H9 (cell line): ENCODE data around the gene NLRP12. TPM values are rescaled to one million over a fixed set of nuclear protein-coding genes. Genes with fewer than 3 reads are reported as not detected.

ENCODE experiments used
- DNase-seq: peaks from one replicate; pipeline ENCODE4 v3.0.0-alpha.2; 2017
- H2AFZ ChIP-seq: one replicate; pipeline ENCODE4 v1.6.1; 2013; ENCODE audit warnings: mild to moderate bottlenecking, low read length, control low read depth, moderate library complexity
- H2AK5ac ChIP-seq: 2 replicates; pipeline ENCODE4 v1.6.1; 2013; ENCODE audit warnings: low read length, control low read depth, mixed read lengths; ENCODE audit not compliant: insufficient read length
- H2BK120ac ChIP-seq: one replicate; pipeline ENCODE4 v1.6.1; 2013; ENCODE audit warnings: low read depth, mild to moderate bottlenecking, low read length, control low read depth, inconsistent platforms; ENCODE audit not compliant: poor library complexity, severe bottlenecking
- H2BK12ac ChIP-seq: 2 replicates; pipeline ENCODE4 v1.6.1; 2013; ENCODE audit warnings: low read length, control low read depth, mixed read lengths, low read depth; ENCODE audit not compliant: insufficient read length
- H2BK15ac ChIP-seq: 2 replicates; pipeline ENCODE4 v1.6.1; 2013; ENCODE audit warnings: low read depth, low read length, control low read depth
- H2BK20ac ChIP-seq: one replicate; pipeline ENCODE4 v1.6.1; 2013; ENCODE audit warnings: low read depth, mild to moderate bottlenecking, low read length, control low read depth, inconsistent platforms; ENCODE audit not compliant: poor library complexity, severe bottlenecking
- H2BK5ac ChIP-seq: 2 replicates; pipeline ENCODE4 v1.6.1; 2013; ENCODE audit warnings: low read length, control low read depth, mixed read lengths; ENCODE audit not compliant: insufficient read length
- H3K14ac ChIP-seq: 2 replicates; pipeline ENCODE4 v1.6.1; 2013; ENCODE audit warnings: low read length, control low read depth; ENCODE audit not compliant: insufficient read depth
- H3K18ac ChIP-seq: 2 replicates; pipeline ENCODE4 v1.6.1; 2013; ENCODE audit warnings: low read depth, mild to moderate bottlenecking, mixed read lengths, low read length, control low read depth; ENCODE audit not compliant: insufficient read length
- H3K23ac ChIP-seq: 2 replicates; pipeline ENCODE4 v1.6.1; 2013; ENCODE audit warnings: low read length, control low read depth, mixed read lengths, low read depth; ENCODE audit not compliant: insufficient read length
- H3K23me2 ChIP-seq: 2 replicates; pipeline ENCODE4 v1.6.1; 2013; ENCODE audit warnings: low read depth, mild to moderate bottlenecking, mixed read lengths, low read length, control low read depth; ENCODE audit not compliant: insufficient read length, poor library complexity, severe bottlenecking
- H3K27ac ChIP-seq: 2 replicates; pipeline ENCODE4 v1.5.1; 2013; ENCODE audit warnings: low read length, control low read depth, mixed read lengths, low read depth; ENCODE audit not compliant: insufficient read length
- H3K27me3 ChIP-seq: 2 replicates; pipeline ENCODE4 v1.6.1; 2013; ENCODE audit warnings: low read length, control low read depth, inconsistent platforms; ENCODE audit not compliant: insufficient read depth
- H3K4ac ChIP-seq: 2 replicates; pipeline ENCODE4 v1.6.1; 2013; ENCODE audit warnings: low read depth, mild to moderate bottlenecking, control low read depth, inconsistent platforms, low read length, moderate library complexity
- H3K4me1 ChIP-seq: 2 replicates; pipeline ENCODE4 v1.6.1; 2013; ENCODE audit warnings: low read length, control low read depth, inconsistent platforms; ENCODE audit not compliant: insufficient read depth
- H3K4me2 ChIP-seq: 2 replicates; pipeline ENCODE4 v1.6.1; 2013; ENCODE audit warnings: low read length, control low read depth, mixed read lengths; ENCODE audit not compliant: insufficient read length, insufficient read depth
- H3K56ac ChIP-seq: 2 replicates; pipeline ENCODE4 v1.6.1; 2013; ENCODE audit warnings: low read depth, mild to moderate bottlenecking, mixed read lengths, low read length, control low read depth; ENCODE audit not compliant: insufficient read length
- H3K79me1 ChIP-seq: 2 replicates; pipeline ENCODE4 v1.6.1; 2013; ENCODE audit warnings: low read depth, mild to moderate bottlenecking, moderate library complexity, low read length, control low read depth, inconsistent platforms; ENCODE audit not compliant: insufficient read depth, poor library complexity, severe bottlenecking
- H3K79me2 ChIP-seq: 2 replicates; pipeline ENCODE4 v1.6.1; 2013; ENCODE audit warnings: low read length, control low read depth, inconsistent platforms; ENCODE audit not compliant: insufficient read depth
- H3K9ac ChIP-seq: 2 replicates; pipeline ENCODE4 v1.6.1; 2013; ENCODE audit warnings: low read length, control low read depth, mixed read lengths; ENCODE audit not compliant: insufficient read length; ENCODE audit errors: extremely low read depth
- H3K9me3 ChIP-seq: one replicate; pipeline ENCODE4 v1.6.1; 2013; ENCODE audit warnings: low read depth, low read length, inconsistent platforms; ENCODE audit not compliant: control insufficient read depth
- H3T11ph ChIP-seq: one replicate; pipeline ENCODE4 v1.6.1; 2013; ENCODE audit warnings: mild to moderate bottlenecking, low read length, control low read depth, inconsistent platforms
- H4K20me1 ChIP-seq: one replicate; pipeline ENCODE4 v1.6.1; 2013; ENCODE audit not compliant: control insufficient read depth, insufficient read length, insufficient read depth
- H4K5ac ChIP-seq: 2 replicates; pipeline ENCODE4 v1.6.1; 2013; ENCODE audit warnings: low read depth, mild to moderate bottlenecking, mixed read lengths, low read length, control low read depth; ENCODE audit not compliant: insufficient read length
- H4K8ac ChIP-seq: replicated peaks from 2 replicates; pipeline ENCODE4 v1.6.1; 2013; ENCODE audit warnings: low read length, control low read depth, mixed read lengths, low read depth; ENCODE audit not compliant: insufficient read length
- H4K91ac ChIP-seq: 2 replicates; pipeline ENCODE4 v1.6.1; 2013; ENCODE audit warnings: low read depth, mild to moderate bottlenecking, moderate library complexity, mixed read lengths, low read length, control low read depth; ENCODE audit not compliant: insufficient read length
- H3K27ac Mint-ChIP-seq, 3 experiments: 2 replicates in 2 of 3; 3 replicates in 1 of 3; pipeline ENCODE4 v1.8.0; 2020 to 2021; ENCODE audit warnings: mixed read lengths in 3 of 3, mild to moderate bottlenecking in 1 of 3, moderate library complexity in 1 of 3
- H3K27me3 Mint-ChIP-seq: 2 replicates; pipeline ENCODE4 v1.8.0; 2021; ENCODE audit warnings: low read depth, mild to moderate bottlenecking, moderate library complexity, mixed read lengths
- H3K36me3 Mint-ChIP-seq, 3 experiments: 2 replicates in 2 of 3; 3 replicates in 1 of 3; pipeline ENCODE4 v1.8.0; 2020 to 2021; ENCODE audit warnings: low read depth in 3 of 3, mixed read lengths in 3 of 3; ENCODE audit not compliant: insufficient read depth in 1 of 3
- H3K4me1 Mint-ChIP-seq, 2 experiments: 2 replicates each; pipeline ENCODE4 v1.8.0; 2020; ENCODE audit warnings: mixed read lengths in 2 of 2
- H3K4me3 Mint-ChIP-seq, 2 experiments: 2 replicates in 1 of 2; 3 replicates in 1 of 2; pipeline ENCODE4 v1.8.0; 2020 to 2021; ENCODE audit warnings: mild to moderate bottlenecking in 2 of 2, mixed read lengths in 2 of 2, moderate library complexity in 1 of 2
- H3K9me3 Mint-ChIP-seq, 2 experiments: 2 replicates in 1 of 2; 3 replicates in 1 of 2; pipeline ENCODE4 v1.8.0; 2020; ENCODE audit warnings: mild to moderate bottlenecking in 2 of 2, mixed read lengths in 2 of 2, moderate library complexity in 1 of 2
- CTCF ChIP-seq: fragments of 200-600 bp; sonication (generic); conservative IDR thresholded peaks from 3 replicates; pipeline ENCODE4 v1.8.0; 2021; ENCODE audit warnings: antibody characterized with exemption, mild to moderate bottlenecking
- WGBS: extraction: QIAGEN DNeasy Blood & Tissue Kit; methylation state at CpG from one replicate; pipeline ENCODE4 v1.1.7; 2013; ENCODE audit warnings: missing lambda C conversion rate, low lambda C conversion rate, mixed read lengths; ENCODE audit not compliant: insufficient read length; ENCODE audit errors: extremely low coverage; 5-methylcytosine and 5-hydroxymethylcytosine counted together
- total RNA-seq: library from RNA; stranded (reverse); gene quantifications from 2 replicates; pipeline ENCODE4 v1.2.1, GENCODE V29; 2021

Gene NLRP12
- total RNA-seq, 1 experiment from 2014 or later: 4.0 TPM

GRCh38 chr19:53801257-53801656, 22.9 kb downstream of the NLRP12 start:
- Mint-ChIP-seq H3K9me3 (no peaks in the 10 kb centered on the region), H3K27ac (no peak overlapping the region), H3K4me1 (no peaks in the 10 kb centered on the region), H3K36me3 (peaks cover 0 to 34% (median 2%) of the 10 kb centered on the region in 3 experiments; a peak in 5 of 7 replicates), H3K27me3 (no peaks in the 10 kb centered on the region), H3K4me3 (no peak overlapping the region)
- no peak overlapping the region for H2BK120ac ChIP-seq
- DNase-seq: no peak
- H4K5ac ChIP-seq: no peak overlapping the region
- no peaks in the 10 kb centered on the region for H3K4me1 ChIP-seq
- H3K27ac ChIP-seq: no peak overlapping the region
- no peak overlapping the region for H3K9ac ChIP-seq
- no peak overlapping the region for H3K23ac ChIP-seq
- H4K8ac ChIP-seq: no peak overlapping the region
- H3K9me3 ChIP-seq: no peaks in the 10 kb centered on the region
- H4K91ac ChIP-seq: no peak overlapping the region
- H3K27me3 ChIP-seq: no peaks in the 10 kb centered on the region
- no peak overlapping the region for H3K4ac ChIP-seq
- no peak overlapping the region for H2BK20ac ChIP-seq
- H2AK5ac ChIP-seq: no peak overlapping the region
- H3K23me2 ChIP-seq: no peaks in the 10 kb centered on the region
- no peak overlapping the region for H2AFZ ChIP-seq
- no peaks in the 10 kb centered on the region for H4K20me1 ChIP-seq
- no peak overlapping the region for H2BK5ac ChIP-seq
- no peak overlapping the region for H2BK12ac ChIP-seq
- no peak for TF ChIP-seq CTCF
- no peaks in the 10 kb centered on the region for H3K79me1 ChIP-seq
- no peak overlapping the region for H3K4me2 ChIP-seq
- WGBS: no CpG with 5 or more reads among the region's 9 CpGs
- H3K79me2 ChIP-seq: no peaks in the 10 kb centered on the region
- no peak overlapping the region for H3K14ac ChIP-seq
- H3K56ac ChIP-seq: no peak overlapping the region
- H3T11ph ChIP-seq: no peak overlapping the region
- no peak overlapping the region for H2BK15ac ChIP-seq
- no peak overlapping the region for H3K18ac ChIP-seq
